DND-41 (cell line): ENCODE measurements around the gene TAGAP.

Source experiments
- ATAC-seq: fragments of 200-7000 bp; cut with Tn5 transposase; 3 replicates; pipeline ENCODE4 v1.9.1; 2021; ENCODE audit warnings: low read depth; ENCODE audit not compliant: insufficient read depth
- DNase-seq: peaks from one replicate; pipeline ENCODE4 v3.0.0-alpha.2; 2020
- H2AFZ ChIP-seq: 2 replicates; pipeline ENCODE4 v1.6.0; 2012; ENCODE audit warnings: low read depth, low read length
- H3K27ac ChIP-seq: 2 replicates; pipeline ENCODE4 v1.5.1; 2012; ENCODE audit warnings: low read length, inconsistent platforms
- H3K27me3 ChIP-seq: fragments of 200-600 bp; sonication (generic); 2 replicates; pipeline ENCODE4 v1.6.0; 2012; ENCODE audit warnings: low read length, mild to moderate bottlenecking, inconsistent platforms; ENCODE audit not compliant: insufficient read depth, poor library complexity
- H3K36me3 ChIP-seq: 2 replicates; pipeline ENCODE4 v1.5.1; 2012; ENCODE audit warnings: low read length, inconsistent platforms; ENCODE audit not compliant: insufficient read depth
- H3K4me1 ChIP-seq: 2 replicates; pipeline ENCODE4 v1.5.1; 2012; ENCODE audit warnings: mild to moderate bottlenecking, low read length; ENCODE audit not compliant: insufficient read depth
- H3K4me2 ChIP-seq: 2 replicates; pipeline ENCODE4 v1.6.0; 2012; ENCODE audit warnings: mild to moderate bottlenecking, moderate library complexity, low read length, inconsistent platforms; ENCODE audit not compliant: insufficient read depth
- H3K4me3 ChIP-seq, 2 experiments: fragments of 200-600 bp in 1 of 2; shearing (Covaris generic) in 1 of 2; 2 replicates each; pipeline ENCODE4 v1.5.1; 2012 to 2016; ENCODE audit warnings: inconsistent platforms in 2 of 2, low read length in 2 of 2, mild to moderate bottlenecking in 2 of 2, low read depth in 1 of 2, moderate library complexity in 1 of 2
- H3K79me2 ChIP-seq: 2 replicates; pipeline ENCODE4 v1.6.0; 2012; ENCODE audit warnings: low read length, inconsistent platforms; ENCODE audit not compliant: insufficient read depth
- H3K9ac ChIP-seq: 2 replicates; pipeline ENCODE4 v1.6.0; 2012; ENCODE audit warnings: low read depth, mild to moderate bottlenecking, inconsistent platforms, low read length, moderate library complexity
- H3K9me3 ChIP-seq: 2 replicates; pipeline ENCODE4 v1.5.1; 2012; ENCODE audit warnings: low read length, moderate library complexity, mild to moderate bottlenecking, inconsistent platforms; ENCODE audit not compliant: insufficient read depth, severe bottlenecking
- H4K20me1 ChIP-seq: 2 replicates; pipeline ENCODE4 v1.6.0; 2012; ENCODE audit warnings: low read length; ENCODE audit not compliant: insufficient read depth
- EZH2 ChIP-seq: IDR thresholded peaks from 3 replicates; pipeline ENCODE4 v1.6.1; 2012; ENCODE audit warnings: borderline replicate concordance, low read depth, mild to moderate bottlenecking, moderate library complexity, low read length, inconsistent platforms; ENCODE audit not compliant: severe bottlenecking
- TF ChIP-seq, protein P1 (sequence below): IDR thresholded peaks from 2 replicates; pipeline ENCODE4 v1.5.1; 2012; ENCODE audit warnings: borderline replicate concordance, low read length, moderate library complexity, mild to moderate bottlenecking; ENCODE audit not compliant: poor library complexity, severe bottlenecking; ENCODE audit errors: extremely low read depth

The TAGAP gene

GRCh38 chr6:159053781-159054398 lies 9.1 kb upstream of the TAGAP start:
- H3K36me3 ChIP-seq = no peaks in the 10 kb centered on the region
- no peak overlapping the region for H2AFZ ChIP-seq
- DNase-seq (peak; percentile 18), ATAC-seq (peak; percentile 82)
- no peaks in the 10 kb centered on the region for H3K27me3 ChIP-seq
- no peak overlapping the region for H3K4me2 ChIP-seq
- no peak overlapping the region for H3K9ac ChIP-seq
- no peaks in the 10 kb centered on the region for H3K9me3 ChIP-seq
- no peaks in the 10 kb centered on the region for H4K20me1 ChIP-seq
- no peak for TF ChIP-seq EZH2
- TF ChIP-seq, protein P1, sequence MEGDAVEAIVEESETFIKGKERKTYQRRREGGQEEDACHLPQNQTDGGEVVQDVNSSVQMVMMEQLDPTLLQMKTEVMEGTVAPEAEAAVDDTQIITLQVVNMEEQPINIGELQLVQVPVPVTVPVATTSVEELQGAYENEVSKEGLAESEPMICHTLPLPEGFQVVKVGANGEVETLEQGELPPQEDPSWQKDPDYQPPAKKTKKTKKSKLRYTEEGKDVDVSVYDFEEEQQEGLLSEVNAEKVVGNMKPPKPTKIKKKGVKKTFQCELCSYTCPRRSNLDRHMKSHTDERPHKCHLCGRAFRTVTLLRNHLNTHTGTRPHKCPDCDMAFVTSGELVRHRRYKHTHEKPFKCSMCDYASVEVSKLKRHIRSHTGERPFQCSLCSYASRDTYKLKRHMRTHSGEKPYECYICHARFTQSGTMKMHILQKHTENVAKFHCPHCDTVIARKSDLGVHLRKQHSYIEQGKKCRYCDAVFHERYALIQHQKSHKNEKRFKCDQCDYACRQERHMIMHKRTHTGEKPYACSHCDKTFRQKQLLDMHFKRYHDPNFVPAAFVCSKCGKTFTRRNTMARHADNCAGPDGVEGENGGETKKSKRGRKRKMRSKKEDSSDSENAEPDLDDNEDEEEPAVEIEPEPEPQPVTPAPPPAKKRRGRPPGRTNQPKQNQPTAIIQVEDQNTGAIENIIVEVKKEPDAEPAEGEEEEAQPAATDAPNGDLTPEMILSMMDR = no peak
- H3K79me2 ChIP-seq = no peaks in the 10 kb centered on the region
- no peak overlapping the region for H3K27ac ChIP-seq
- H3K4me3 ChIP-seq = no peak overlapping the region
- no peaks in the 10 kb centered on the region for H3K4me1 ChIP-seq

GRCh38 chr6:159052720-159053119 lies 7.9 kb upstream of the TAGAP start:
- DNase-seq (no peak), ATAC-seq (no peak; the same call in 2 of the 3 replicates)
- no peak for TF ChIP-seq EZH2
- TF ChIP-seq, protein P1 = no peak
- H3K27ac ChIP-seq = no peak overlapping the region
- H3K4me1 ChIP-seq = no peaks in the 10 kb centered on the region
- H3K4me3 ChIP-seq = no peak overlapping the region
- no peaks in the 10 kb centered on the region for H3K9me3 ChIP-seq
- H4K20me1 ChIP-seq = no peaks in the 10 kb centered on the region
- no peaks in the 10 kb centered on the region for H3K36me3 ChIP-seq
- H3K4me2 ChIP-seq = no peak overlapping the region
- no peak overlapping the region for H3K9ac ChIP-seq
- H3K79me2 ChIP-seq = no peaks in the 10 kb centered on the region
- no peaks in the 10 kb centered on the region for H3K27me3 ChIP-seq
- H2AFZ ChIP-seq = no peak overlapping the region

DNA sequence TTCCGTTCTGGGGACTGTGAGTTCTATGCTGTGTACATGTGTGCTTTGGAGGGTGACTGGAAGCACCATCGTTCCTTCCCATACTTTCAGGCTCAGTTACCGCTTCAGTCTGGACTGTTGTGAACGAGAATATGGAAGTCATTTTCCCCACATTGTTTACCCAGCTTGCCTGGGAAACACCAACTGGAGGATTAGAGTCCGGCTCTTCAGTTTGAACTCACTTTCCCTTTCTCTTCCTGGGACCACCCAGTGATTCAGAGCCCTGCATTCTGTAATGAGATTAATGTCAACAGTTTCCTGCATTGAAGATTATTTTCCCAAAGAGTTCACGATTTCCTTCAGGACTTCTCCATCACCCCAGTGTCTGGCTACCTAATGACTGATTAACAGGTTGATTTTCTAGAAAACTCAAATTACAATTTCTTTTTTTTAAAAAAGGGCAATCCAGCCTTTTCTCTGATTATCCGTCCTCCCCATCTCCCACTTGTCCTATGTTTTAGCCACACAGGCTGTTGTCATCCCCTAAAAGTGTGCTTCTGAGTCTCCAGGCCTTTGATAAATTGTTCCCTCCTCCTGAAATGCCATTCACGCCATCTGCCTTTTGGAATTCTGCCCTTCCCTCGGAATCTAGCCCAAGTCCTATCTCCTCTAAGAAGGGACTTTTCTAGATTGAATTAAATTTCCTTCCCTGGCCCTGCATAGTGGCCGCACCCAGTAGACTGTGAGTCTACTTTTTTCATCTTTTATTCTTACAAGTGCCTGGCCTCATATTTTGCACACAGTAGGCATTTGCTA lies 3.3 kb upstream of the TAGAP start:
- no peak overlapping the region for H3K4me2 ChIP-seq
- DNase-seq (no peak), ATAC-seq (no peak)
- no peaks in the 10 kb centered on the region for H3K9me3 ChIP-seq
- no peaks in the 10 kb centered on the region for H3K79me2 ChIP-seq
- no peak for TF ChIP-seq EZH2
- TF ChIP-seq, protein P1 = no peak
- H3K27ac ChIP-seq = no peak overlapping the region
- no peaks in the 10 kb centered on the region for H4K20me1 ChIP-seq
- peaks cover 26% of the 10 kb centered on the region for H3K4me1 ChIP-seq
- no peak overlapping the region for H3K4me3 ChIP-seq
- H3K36me3 ChIP-seq = peaks cover under 1% of the 10 kb centered on the region; the same call in 1 of the 2 replicates
- H2AFZ ChIP-seq = no peak overlapping the region
- no peak overlapping the region for H3K9ac ChIP-seq
- H3K27me3 ChIP-seq = no peaks in the 10 kb centered on the region
